ENCODE measurements around the gene PUS10. TPM values are rescaled to one million over a fixed set of nuclear protein-coding genes. Genes with fewer than 3 reads are reported as not detected.
A peak's percentile ranks its signal among the peaks of the same experiment; 100 is the strongest.
"Not testable (repeated sequence)": the region's sequence is repeated elsewhere in the genome, so short reads cannot be mapped to it uniquely, and the experiment has no call there.

The PUS10 gene
- total RNA-seq, 1 experiment from 2014 or later, result 5.6 TPM

DNA sequence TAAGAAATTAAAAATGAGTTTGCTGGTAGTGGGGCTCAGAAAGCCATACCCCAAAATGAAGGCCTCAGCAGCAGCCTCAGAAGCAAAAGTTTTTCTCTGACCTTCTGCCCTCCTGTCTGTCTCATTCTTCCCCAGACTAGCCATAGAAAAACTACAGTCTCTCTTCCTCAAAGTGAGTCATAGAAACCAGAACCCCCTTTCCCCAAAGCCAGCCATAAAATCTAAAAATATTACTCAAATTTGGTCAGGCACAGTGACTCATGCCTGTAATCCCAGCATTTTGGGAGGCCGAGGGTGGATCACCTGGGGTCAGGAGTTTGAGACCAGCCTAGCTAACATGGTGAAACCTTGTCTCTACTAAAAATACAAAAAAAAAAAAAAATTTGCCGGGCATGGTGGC lies 5.8 kb downstream of the PUS10 start:
- BruUV-seq (replicated peaks); RAD21 ChIA-PET (ENCODE audit: low non-redundant PET in 1 of 2, low total read pairs in 2 of 2, uncharacterized antibody in 2 of 2, unreplicated experiment in 2 of 2); H3K36me3 ChIP-seq (ENCODE audit: control insufficient read depth in 1 of 2, insufficient read depth in 2 of 2, low read length in 2 of 2); H3K79me2 ChIP-seq (ENCODE audit: insufficient read depth, low read length); H4K20me1 ChIP-seq (ENCODE audit: insufficient read depth); H3K27me3 ChIP-seq (ENCODE audit: insufficient read depth, low read length); H3K9me2 ChIP-seq (ENCODE audit: insufficient read depth); intact Hi-C loops (cut with micrococcal nuclease); DNase-seq (ENCODE audit: low read depth, low spot score); CTCF ChIA-PET; H3K9me3 ChIP-seq (ENCODE audit: control insufficient read depth in 1 of 2, insufficient read depth in 1 of 2, low read depth in 1 of 2, low read length in 2 of 2); H2AFZ ChIP-seq (ENCODE audit: low read depth, low read length, poor library complexity, severe bottlenecking); POLR2A ChIA-PET: not testable (repeated sequence)
- peaks cover 21 to 35% of the 10 kb centered on the region in 2 experiments for H3K4me1 ChIP-seq (ENCODE audit: control insufficient read depth in 1 of 2, insufficient read depth in 2 of 2, low read length in 2 of 2)
- peak overlapping the region; percentile 15 for H3K9ac ChIP-seq (ENCODE audit: low read length)
- TF ChIP-seq CEBPB (IDR thresholded peaks at IDR 0.05; ENCODE audit: low read depth), result peak; percentile 54; the same call in 1 of the 2 replicates
- TF ChIP-seq SP1 (IDR thresholded peaks at IDR 0.05; ENCODE audit: low read depth), result peak; percentile 70
- peak; percentile 87 for TF ChIP-seq FOSL1 (IDR thresholded peaks at IDR 0.05; ENCODE audit: low read depth)
- 0 out of 2 replicates have a peak, but pooled peaks have one; percentile 63 for TF ChIP-seq CBX3 (IDR thresholded peaks at IDR 0.05; ENCODE audit: low read depth)
- TF ChIP-seq RAD21 (IDR thresholded peaks at IDR 0.05; ENCODE audit: low read depth), result peak; percentile 10; the same call in 1 of the 2 replicates
- TF ChIP-seq YY1 (IDR thresholded peaks at IDR 0.05; ENCODE audit: extremely low read depth, insufficient replicate concordance, low read depth, low read length), result peak; percentile 12
- peak; percentile 81 for TF ChIP-seq JUND (IDR thresholded peaks at IDR 0.05)
- peak; percentile 60 for TF ChIP-seq SRF (IDR thresholded peaks at IDR 0.05; ENCODE audit: low read depth)
- peak overlapping the region in 1 of 2 experiments; percentile 24; a peak in 1 of 4 replicates for H3K4me3 ChIP-seq (replicated peaks in 1 of 2; ENCODE audit: low read depth in 1 of 2, low read length in 2 of 2)
- H3K4me2 ChIP-seq (ENCODE audit: low read length), result peak overlapping the region; percentile 59
- peak; percentile 27; the same call in 1 of the 2 replicates for ATAC-seq
- peak overlapping the region; percentile 34; the same call in 1 of the 2 replicates for H3K27ac ChIP-seq (ENCODE audit: low read depth, low read length)

DNA sequence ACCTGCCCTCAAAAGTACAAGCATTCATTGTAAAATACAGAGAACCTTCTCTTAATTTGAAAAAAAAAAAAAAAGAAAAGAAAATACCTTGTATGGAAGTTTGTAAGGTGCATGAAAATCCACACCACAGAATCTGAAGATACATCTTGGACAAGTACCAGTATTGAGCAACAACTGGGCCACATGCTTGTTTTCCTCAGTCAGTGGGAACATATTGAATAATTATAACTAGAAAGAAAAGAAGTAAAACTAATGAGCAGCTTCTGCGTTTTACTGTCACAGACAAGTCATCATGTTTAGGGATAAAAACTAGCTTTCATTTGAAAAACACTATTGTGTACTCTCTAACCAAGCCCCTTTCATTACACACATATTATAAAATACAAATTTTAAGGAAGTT lies 6.4 kb downstream of the PUS10 start:
- ATAC-seq (no peak), DNase-seq (ENCODE audit: low read depth, low spot score) (no peak)
- Histone ChIP-seq H2AFZ (ENCODE audit: low read depth, low read length, poor library complexity, severe bottlenecking) (no peak overlapping the region), H3K9me2 (ENCODE audit: insufficient read depth) (no peaks in the 10 kb centered on the region), H3K9ac (ENCODE audit: low read length) (peak overlapping the region; percentile 15; the same call in 1 of the 2 replicates), H4K20me1 (ENCODE audit: insufficient read depth) (no peaks in the 10 kb centered on the region), H3K9me3 (ENCODE audit: control insufficient read depth in 1 of 2, insufficient read depth in 1 of 2, low read depth in 1 of 2, low read length in 2 of 2) (no peaks in the 10 kb centered on the region), H3K4me3 (replicated peaks in 1 of 2; ENCODE audit: low read depth in 1 of 2, low read length in 2 of 2) (peak overlapping the region in 1 of 2 experiments; percentile 24; a peak in 1 of 4 replicates), H3K4me2 (ENCODE audit: low read length) (peak overlapping the region; percentile 59), H3K79me2 (ENCODE audit: insufficient read depth, low read length) (peaks cover 4% of the 10 kb centered on the region; the same call in 1 of the 2 replicates), H3K36me3 (ENCODE audit: control insufficient read depth in 1 of 2, insufficient read depth in 2 of 2, low read length in 2 of 2) (no peaks in the 10 kb centered on the region), H3K27me3 (ENCODE audit: insufficient read depth, low read length) (no peaks in the 10 kb centered on the region), H3K4me1 (ENCODE audit: control insufficient read depth in 1 of 2, insufficient read depth in 2 of 2, low read length in 2 of 2) (peaks cover 21 to 35% of the 10 kb centered on the region in 2 experiments), H3K27ac (ENCODE audit: low read depth, low read length) (no peak overlapping the region; the same call in 1 of the 2 replicates)
- ChIA-PET RAD21 (ENCODE audit: low non-redundant PET in 1 of 2, low total read pairs in 2 of 2, uncharacterized antibody in 2 of 2, unreplicated experiment in 2 of 2) (no interaction called here), POLR2A (no interaction called here), CTCF (no interaction called here)
- intact Hi-C loops (cut with micrococcal nuclease), result no loop called here
- no TSS peak for BruUV-seq (replicated peaks)
- TF ChIP-seq CBX3 (IDR thresholded peaks at IDR 0.05; ENCODE audit: low read depth) (no peak), CEBPB (IDR thresholded peaks at IDR 0.05; ENCODE audit: low read depth) (peak; percentile 5; the same call in 1 of the 2 replicates)

All from HCT116 (cell line).